H9 (cell line): Measurements from ENCODE around the gene DEAF1. TPM values are rescaled to one million over a fixed set of nuclear protein-coding genes. Genes with fewer than 3 reads are reported as not detected.

Experiments
- DNase-seq: peaks from one replicate; pipeline ENCODE4 v3.0.0-alpha.2; 2017
- H2AFZ ChIP-seq: one replicate; pipeline ENCODE4 v1.6.1; 2013; ENCODE audit warnings: mild to moderate bottlenecking, low read length, control low read depth, moderate library complexity
- H2AK5ac ChIP-seq: 2 replicates; pipeline ENCODE4 v1.6.1; 2013; ENCODE audit warnings: low read length, control low read depth, mixed read lengths; ENCODE audit not compliant: insufficient read length
- H2BK120ac ChIP-seq: one replicate; pipeline ENCODE4 v1.6.1; 2013; ENCODE audit warnings: low read depth, mild to moderate bottlenecking, low read length, control low read depth, inconsistent platforms; ENCODE audit not compliant: poor library complexity, severe bottlenecking
- H2BK12ac ChIP-seq: 2 replicates; pipeline ENCODE4 v1.6.1; 2013; ENCODE audit warnings: low read length, control low read depth, mixed read lengths, low read depth; ENCODE audit not compliant: insufficient read length
- H2BK15ac ChIP-seq: 2 replicates; pipeline ENCODE4 v1.6.1; 2013; ENCODE audit warnings: low read depth, low read length, control low read depth
- H2BK20ac ChIP-seq: one replicate; pipeline ENCODE4 v1.6.1; 2013; ENCODE audit warnings: low read depth, mild to moderate bottlenecking, low read length, control low read depth, inconsistent platforms; ENCODE audit not compliant: poor library complexity, severe bottlenecking
- H2BK5ac ChIP-seq: 2 replicates; pipeline ENCODE4 v1.6.1; 2013; ENCODE audit warnings: low read length, control low read depth, mixed read lengths; ENCODE audit not compliant: insufficient read length
- H3K14ac ChIP-seq: 2 replicates; pipeline ENCODE4 v1.6.1; 2013; ENCODE audit warnings: low read length, control low read depth; ENCODE audit not compliant: insufficient read depth
- H3K18ac ChIP-seq: 2 replicates; pipeline ENCODE4 v1.6.1; 2013; ENCODE audit warnings: low read depth, mild to moderate bottlenecking, mixed read lengths, low read length, control low read depth; ENCODE audit not compliant: insufficient read length
- H3K23ac ChIP-seq: 2 replicates; pipeline ENCODE4 v1.6.1; 2013; ENCODE audit warnings: low read length, control low read depth, mixed read lengths, low read depth; ENCODE audit not compliant: insufficient read length
- H3K23me2 ChIP-seq: 2 replicates; pipeline ENCODE4 v1.6.1; 2013; ENCODE audit warnings: low read depth, mild to moderate bottlenecking, mixed read lengths, low read length, control low read depth; ENCODE audit not compliant: insufficient read length, poor library complexity, severe bottlenecking
- H3K27ac ChIP-seq: 2 replicates; pipeline ENCODE4 v1.5.1; 2013; ENCODE audit warnings: low read length, control low read depth, mixed read lengths, low read depth; ENCODE audit not compliant: insufficient read length
- H3K27me3 ChIP-seq: 2 replicates; pipeline ENCODE4 v1.6.1; 2013; ENCODE audit warnings: low read length, control low read depth, inconsistent platforms; ENCODE audit not compliant: insufficient read depth
- H3K4ac ChIP-seq: 2 replicates; pipeline ENCODE4 v1.6.1; 2013; ENCODE audit warnings: low read depth, mild to moderate bottlenecking, control low read depth, inconsistent platforms, low read length, moderate library complexity
- H3K4me1 ChIP-seq: 2 replicates; pipeline ENCODE4 v1.6.1; 2013; ENCODE audit warnings: low read length, control low read depth, inconsistent platforms; ENCODE audit not compliant: insufficient read depth
- H3K4me2 ChIP-seq: 2 replicates; pipeline ENCODE4 v1.6.1; 2013; ENCODE audit warnings: low read length, control low read depth, mixed read lengths; ENCODE audit not compliant: insufficient read length, insufficient read depth
- H3K56ac ChIP-seq: 2 replicates; pipeline ENCODE4 v1.6.1; 2013; ENCODE audit warnings: low read depth, mild to moderate bottlenecking, mixed read lengths, low read length, control low read depth; ENCODE audit not compliant: insufficient read length
- H3K79me1 ChIP-seq: 2 replicates; pipeline ENCODE4 v1.6.1; 2013; ENCODE audit warnings: low read depth, mild to moderate bottlenecking, moderate library complexity, low read length, control low read depth, inconsistent platforms; ENCODE audit not compliant: insufficient read depth, poor library complexity, severe bottlenecking
- H3K79me2 ChIP-seq: 2 replicates; pipeline ENCODE4 v1.6.1; 2013; ENCODE audit warnings: low read length, control low read depth, inconsistent platforms; ENCODE audit not compliant: insufficient read depth
- H3K9ac ChIP-seq: 2 replicates; pipeline ENCODE4 v1.6.1; 2013; ENCODE audit warnings: low read length, control low read depth, mixed read lengths; ENCODE audit not compliant: insufficient read length; ENCODE audit errors: extremely low read depth
- H3K9me3 ChIP-seq: one replicate; pipeline ENCODE4 v1.6.1; 2013; ENCODE audit warnings: low read depth, low read length, inconsistent platforms; ENCODE audit not compliant: control insufficient read depth
- H3T11ph ChIP-seq: one replicate; pipeline ENCODE4 v1.6.1; 2013; ENCODE audit warnings: mild to moderate bottlenecking, low read length, control low read depth, inconsistent platforms
- H4K20me1 ChIP-seq: one replicate; pipeline ENCODE4 v1.6.1; 2013; ENCODE audit not compliant: control insufficient read depth, insufficient read length, insufficient read depth
- H4K5ac ChIP-seq: 2 replicates; pipeline ENCODE4 v1.6.1; 2013; ENCODE audit warnings: low read depth, mild to moderate bottlenecking, mixed read lengths, low read length, control low read depth; ENCODE audit not compliant: insufficient read length
- H4K8ac ChIP-seq: replicated peaks from 2 replicates; pipeline ENCODE4 v1.6.1; 2013; ENCODE audit warnings: low read length, control low read depth, mixed read lengths, low read depth; ENCODE audit not compliant: insufficient read length
- H4K91ac ChIP-seq: 2 replicates; pipeline ENCODE4 v1.6.1; 2013; ENCODE audit warnings: low read depth, mild to moderate bottlenecking, moderate library complexity, mixed read lengths, low read length, control low read depth; ENCODE audit not compliant: insufficient read length
- H3K27ac Mint-ChIP-seq, 3 experiments: 2 replicates in 2 of 3; 3 replicates in 1 of 3; pipeline ENCODE4 v1.8.0; 2020 to 2021; ENCODE audit warnings: mixed read lengths in 3 of 3, mild to moderate bottlenecking in 1 of 3, moderate library complexity in 1 of 3
- H3K27me3 Mint-ChIP-seq: 2 replicates; pipeline ENCODE4 v1.8.0; 2021; ENCODE audit warnings: low read depth, mild to moderate bottlenecking, moderate library complexity, mixed read lengths
- H3K36me3 Mint-ChIP-seq, 3 experiments: 2 replicates in 2 of 3; 3 replicates in 1 of 3; pipeline ENCODE4 v1.8.0; 2020 to 2021; ENCODE audit warnings: low read depth in 3 of 3, mixed read lengths in 3 of 3; ENCODE audit not compliant: insufficient read depth in 1 of 3
- H3K4me1 Mint-ChIP-seq, 2 experiments: 2 replicates each; pipeline ENCODE4 v1.8.0; 2020; ENCODE audit warnings: mixed read lengths in 2 of 2
- H3K4me3 Mint-ChIP-seq, 2 experiments: 2 replicates in 1 of 2; 3 replicates in 1 of 2; pipeline ENCODE4 v1.8.0; 2020 to 2021; ENCODE audit warnings: mild to moderate bottlenecking in 2 of 2, mixed read lengths in 2 of 2, moderate library complexity in 1 of 2
- H3K9me3 Mint-ChIP-seq, 2 experiments: 2 replicates in 1 of 2; 3 replicates in 1 of 2; pipeline ENCODE4 v1.8.0; 2020; ENCODE audit warnings: mild to moderate bottlenecking in 2 of 2, mixed read lengths in 2 of 2, moderate library complexity in 1 of 2
- WGBS: extraction: QIAGEN DNeasy Blood & Tissue Kit; methylation state at CpG from one replicate; pipeline ENCODE4 v1.1.7; 2013; ENCODE audit warnings: missing lambda C conversion rate, low lambda C conversion rate, mixed read lengths; ENCODE audit not compliant: insufficient read length; ENCODE audit errors: extremely low coverage; 5-methylcytosine and 5-hydroxymethylcytosine counted together
- total RNA-seq: library from RNA; stranded (reverse); gene quantifications from 2 replicates; pipeline ENCODE4 v1.2.1, GENCODE V29; 2021
- TF ChIP-seq, protein P1 (sequence below): fragments of 200-600 bp; sonication (generic); conservative IDR thresholded peaks from 3 replicates; pipeline ENCODE4 v1.8.0; 2021; ENCODE audit warnings: antibody characterized with exemption, mild to moderate bottlenecking

DEAF1 gene
- total RNA-seq, 1 experiment from 2014 or later: 67.3 TPM

DNA sequence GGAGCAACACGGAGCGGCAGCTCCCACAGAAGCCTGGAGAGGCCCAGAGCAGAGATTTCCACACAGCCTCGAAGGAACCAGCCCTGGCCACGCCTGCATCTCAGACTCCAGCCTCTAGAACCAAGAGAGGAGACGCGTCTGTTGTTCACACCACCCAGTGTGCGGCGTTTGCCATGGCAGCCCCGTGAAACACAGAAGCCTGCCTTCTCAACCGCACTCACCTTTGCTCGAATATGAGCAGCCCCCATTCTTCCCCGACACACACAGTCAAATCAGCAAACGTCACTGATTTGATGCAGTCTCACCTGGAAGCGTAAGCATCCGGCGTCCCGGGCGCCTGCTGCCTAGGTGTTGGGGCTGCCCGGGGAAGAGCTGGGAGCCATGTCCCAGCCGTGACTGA, 38.0 kb upstream of the DEAF1 start:
- no peak overlapping the region for H3K14ac ChIP-seq
- H3K23me2 ChIP-seq: no peaks in the 10 kb centered on the region
- TF ChIP-seq, protein P1, sequence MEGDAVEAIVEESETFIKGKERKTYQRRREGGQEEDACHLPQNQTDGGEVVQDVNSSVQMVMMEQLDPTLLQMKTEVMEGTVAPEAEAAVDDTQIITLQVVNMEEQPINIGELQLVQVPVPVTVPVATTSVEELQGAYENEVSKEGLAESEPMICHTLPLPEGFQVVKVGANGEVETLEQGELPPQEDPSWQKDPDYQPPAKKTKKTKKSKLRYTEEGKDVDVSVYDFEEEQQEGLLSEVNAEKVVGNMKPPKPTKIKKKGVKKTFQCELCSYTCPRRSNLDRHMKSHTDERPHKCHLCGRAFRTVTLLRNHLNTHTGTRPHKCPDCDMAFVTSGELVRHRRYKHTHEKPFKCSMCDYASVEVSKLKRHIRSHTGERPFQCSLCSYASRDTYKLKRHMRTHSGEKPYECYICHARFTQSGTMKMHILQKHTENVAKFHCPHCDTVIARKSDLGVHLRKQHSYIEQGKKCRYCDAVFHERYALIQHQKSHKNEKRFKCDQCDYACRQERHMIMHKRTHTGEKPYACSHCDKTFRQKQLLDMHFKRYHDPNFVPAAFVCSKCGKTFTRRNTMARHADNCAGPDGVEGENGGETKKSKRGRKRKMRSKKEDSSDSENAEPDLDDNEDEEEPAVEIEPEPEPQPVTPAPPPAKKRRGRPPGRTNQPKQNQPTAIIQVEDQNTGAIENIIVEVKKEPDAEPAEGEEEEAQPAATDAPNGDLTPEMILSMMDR: no peak
- H3K4me1 Mint-ChIP-seq: 0 out of 4 replicates have a peak, but pooled peaks cover 3 to 6% of the 10 kb centered on the region in 2 experiments
- no peak overlapping the region for H3K4me2 ChIP-seq
- no peak overlapping the region for H3K4ac ChIP-seq
- no peaks in the 10 kb centered on the region for H3K27me3 ChIP-seq
- H4K91ac ChIP-seq: no peak overlapping the region
- no peak overlapping the region for H3K9ac ChIP-seq
- no peak overlapping the region for H3K56ac ChIP-seq
- no peak overlapping the region for H2BK15ac ChIP-seq
- no peaks in the 10 kb centered on the region for H3K4me1 ChIP-seq
- WGBS: no CpG with 5 or more reads among the region's 20 CpGs
- H3K9me3 Mint-ChIP-seq: peaks cover 12 to 15% of the 10 kb centered on the region in 2 experiments
- no peaks in the 10 kb centered on the region for H3K9me3 ChIP-seq
- no peak overlapping the region for H2BK20ac ChIP-seq
- no peak overlapping the region for H2AK5ac ChIP-seq
- peaks cover 11% of the 10 kb centered on the region for H3K27me3 Mint-ChIP-seq
- H3K4me3 Mint-ChIP-seq: no peak overlapping the region
- no peak overlapping the region for H3K27ac ChIP-seq
- no peak overlapping the region for H2BK120ac ChIP-seq
- H4K8ac ChIP-seq: no peak overlapping the region
- no peak for DNase-seq
- no peaks in the 10 kb centered on the region for H3K79me1 ChIP-seq
- H3T11ph ChIP-seq: no peak overlapping the region
- H2AFZ ChIP-seq: no peak overlapping the region
- H2BK12ac ChIP-seq: no peak overlapping the region
- no peak overlapping the region for H2BK5ac ChIP-seq
- peaks cover 3 to 11% (median 5%) of the 10 kb centered on the region in 3 experiments; a peak in 6 of 7 replicates for H3K36me3 Mint-ChIP-seq
- no peak overlapping the region for H3K18ac ChIP-seq
- H3K23ac ChIP-seq: no peak overlapping the region
- H3K27ac Mint-ChIP-seq: no peak overlapping the region; a peak in 1 of 7 replicates
- H3K79me2 ChIP-seq: no peaks in the 10 kb centered on the region
- no peaks in the 10 kb centered on the region for H4K20me1 ChIP-seq
- H4K5ac ChIP-seq: no peak overlapping the region
